H1 (cell line): ENCODE measurements around the gene TIAL1. TPM values are rescaled to one million over a fixed set of nuclear protein-coding genes. Genes with fewer than 3 reads are reported as not detected.

Experiments used
- CTCF ChIA-PET: fragments of 300-600 bp; sonication (Branson Sonifier 250); formaldehyde crosslinking; loops from one replicate; lab custom pipeline; 2021; ENCODE audit not compliant: partially characterized antibody; lab: Charles Lee
- POLR2A ChIA-PET: fragments of 300-600 bp; sonication (Branson Sonifier 250); formaldehyde crosslinking; loops from one replicate; lab custom pipeline; 2021; ENCODE audit warnings: inconsistent platforms; ENCODE audit not compliant: partially characterized antibody; lab: Charles Lee
- DNase-seq, 2 experiments: peaks; one replicate each; pipeline versions ENCODE4 v3.0.0 to v3.0.0-alpha.2; 2010 to 2022; ENCODE audit warnings: low spot score in 2 of 2, low read depth in 1 of 2, mixed read lengths in 1 of 2
- FAIRE-seq: peaks from 2 replicates; lab custom pipeline; 2011; peaks lifted over from hg19 to GRCh38; lab: Jason Lieb, UNC
- H2AFZ ChIP-seq: 2 replicates; pipeline ENCODE4 v1.8.1; 2012; ENCODE audit warnings: low read length, inconsistent platforms
- H2AK5ac ChIP-seq: 2 replicates; pipeline ENCODE4 v1.6.1; 2013; ENCODE audit warnings: low read depth, low read length
- H2BK120ac ChIP-seq: replicated peaks from 2 replicates; pipeline ENCODE3; 2013; ENCODE audit warnings: low read depth, low read length, inconsistent platforms
- H2BK12ac ChIP-seq: 2 replicates; pipeline ENCODE4 v1.6.1; 2013; ENCODE audit warnings: low read depth, low read length
- H2BK15ac ChIP-seq: 2 replicates; pipeline ENCODE4 v1.6.1; 2013; ENCODE audit warnings: low read length
- H2BK20ac ChIP-seq: 2 replicates; pipeline ENCODE4 v1.6.1; 2013; ENCODE audit warnings: low read length
- H2BK5ac ChIP-seq: 2 replicates; pipeline ENCODE4 v1.6.1; 2013; ENCODE audit warnings: low read depth, low read length
- H3K14ac ChIP-seq: 2 replicates; pipeline ENCODE4 v1.6.1; 2013; ENCODE audit warnings: inconsistent platforms; ENCODE audit not compliant: insufficient read length
- H3K18ac ChIP-seq: 2 replicates; pipeline ENCODE4 v1.6.1; 2013; ENCODE audit warnings: low read length; ENCODE audit errors: extremely low read depth
- H3K23ac ChIP-seq: 2 replicates; pipeline ENCODE4 v1.6.1; 2013; ENCODE audit warnings: inconsistent platforms; ENCODE audit not compliant: insufficient read length
- H3K23me2 ChIP-seq: 2 replicates; pipeline ENCODE4 v1.6.1; 2013; ENCODE audit warnings: low read depth, low read length
- H3K27ac ChIP-seq: 2 replicates; pipeline ENCODE4 v1.6.1; 2011; ENCODE audit warnings: low read depth, low read length, inconsistent platforms
- H3K27me3 ChIP-seq, 4 experiments: replicated peaks in 1 of 4; 1 replicate in 1 of 4; 2 replicates in 3 of 4; pipeline versions ENCODE4 v1.6.1 to v1.8.1; 2011 to 2013; ENCODE audit warnings: low read length in 3 of 4, mild to moderate bottlenecking in 3 of 4, inconsistent platforms in 2 of 4, mixed read lengths in 2 of 4, moderate library complexity in 1 of 4; ENCODE audit not compliant: control insufficient read depth in 3 of 4, insufficient read depth in 3 of 4; ENCODE audit errors: extremely low read depth in 1 of 4
- H3K36me3 ChIP-seq, 4 experiments: 2 replicates each; pipeline versions ENCODE4 v1.6.1 to v1.8.1; 2011 to 2013; ENCODE audit warnings: mild to moderate bottlenecking in 4 of 4, low read length in 3 of 4, moderate library complexity in 2 of 4, control low read depth in 1 of 4, inconsistent platforms in 1 of 4; ENCODE audit not compliant: insufficient read depth in 4 of 4, control insufficient read depth in 2 of 4
- H3K4ac ChIP-seq: replicated peaks from 2 replicates; pipeline ENCODE3; 2013; ENCODE audit warnings: low read length, low read depth, mixed read lengths, inconsistent platforms; ENCODE audit not compliant: insufficient read length
- H3K4me1 ChIP-seq, 4 experiments: replicated peaks in 1 of 4; 1 replicate in 1 of 4; 2 replicates in 3 of 4; pipeline versions ENCODE4 v1.6.1 to v1.8.1; 2011 to 2013; ENCODE audit warnings: low read length in 3 of 4, inconsistent platforms in 2 of 4, mixed read lengths in 1 of 4; ENCODE audit not compliant: insufficient read depth in 4 of 4, control insufficient read depth in 3 of 4
- H3K4me2 ChIP-seq, 2 experiments: 2 replicates each; pipeline versions ENCODE4 v1.6.1 to v1.8.1; 2011 to 2013; ENCODE audit warnings: low read depth in 2 of 2, low read length in 2 of 2, control low read depth in 1 of 2, inconsistent platforms in 1 of 2, mild to moderate bottlenecking in 1 of 2; ENCODE audit not compliant: insufficient read depth in 1 of 2
- H3K4me3 ChIP-seq, 4 experiments: fragments of 200-600, 300-600 bp in 1 of 4; sonication (generic), shearing (Covaris generic), sonication (Bioruptor Twin) in 1 of 4; 2 replicates each; pipeline versions ENCODE4 v1.5.1 to v1.8.1; 2011 to 2016; ENCODE audit warnings: low read length in 4 of 4, low read depth in 3 of 4, control low read depth in 2 of 4, inconsistent platforms in 2 of 4, mild to moderate bottlenecking in 2 of 4, mixed read lengths in 1 of 4, moderate library complexity in 1 of 4; ENCODE audit not compliant: insufficient read depth in 2 of 4; ENCODE audit errors: extremely low read depth in 1 of 4
- H3K56ac ChIP-seq: replicated peaks from 2 replicates; pipeline ENCODE3; 2013; ENCODE audit warnings: low read depth, mild to moderate bottlenecking, mixed read lengths, low read length, inconsistent platforms; ENCODE audit not compliant: insufficient read length
- H3K79me1 ChIP-seq: 2 replicates; pipeline ENCODE4 v1.6.1; 2013; ENCODE audit warnings: low read depth, low read length, control low read depth
- H3K79me2 ChIP-seq, 2 experiments: 2 replicates each; pipeline versions ENCODE4 v1.6.1 to v1.8.1; 2012 to 2013; ENCODE audit warnings: low read length in 2 of 2, mild to moderate bottlenecking in 2 of 2, inconsistent platforms in 1 of 2; ENCODE audit not compliant: insufficient read depth in 2 of 2, control insufficient read depth in 1 of 2
- H3K9ac ChIP-seq, 4 experiments: replicated peaks in 1 of 4; 1 replicate in 1 of 4; 2 replicates in 3 of 4; pipeline versions ENCODE4 v1.6.1 to v1.8.1; 2011 to 2013; ENCODE audit warnings: low read depth in 3 of 4, low read length in 3 of 4, control low read depth in 2 of 4, mild to moderate bottlenecking in 2 of 4, moderate library complexity in 2 of 4, inconsistent platforms in 1 of 4; ENCODE audit errors: extremely low read depth in 1 of 4
- H3K9me3 ChIP-seq, 2 experiments: 2 replicates each; pipeline versions ENCODE4 v1.6.1 to v1.8.1; 2012 to 2013; ENCODE audit warnings: mild to moderate bottlenecking in 2 of 2, moderate library complexity in 2 of 2, control low read depth in 1 of 2, inconsistent platforms in 1 of 2, low read depth in 1 of 2, low read length in 1 of 2, mixed read lengths in 1 of 2; ENCODE audit not compliant: insufficient read depth in 2 of 2
- H4K20me1 ChIP-seq, 2 experiments: replicated peaks in 1 of 2; 2 replicates each; pipeline versions ENCODE3 to v1.8.1; 2011 to 2013; ENCODE audit warnings: inconsistent platforms in 2 of 2, low read length in 2 of 2, mild to moderate bottlenecking in 1 of 2; ENCODE audit not compliant: insufficient read depth in 2 of 2, control insufficient read depth in 1 of 2
- H4K5ac ChIP-seq: 2 replicates; pipeline ENCODE4 v1.6.1; 2013; ENCODE audit warnings: low read length, low read depth, mixed read lengths, inconsistent platforms; ENCODE audit not compliant: insufficient read length
- H4K8ac ChIP-seq: 2 replicates; pipeline ENCODE4 v1.8.0; 2013; ENCODE audit warnings: mild to moderate bottlenecking, moderate library complexity, low read length, inconsistent platforms; ENCODE audit not compliant: insufficient read depth; ENCODE audit errors: extremely low read depth
- H4K91ac ChIP-seq: replicated peaks from 2 replicates; pipeline ENCODE3; 2013; ENCODE audit warnings: low read length, mixed read lengths, inconsistent platforms; ENCODE audit not compliant: insufficient read length
- CEBPB ChIP-seq: IDR thresholded peaks from 2 replicates; pipeline ENCODE4 v1.6.1; 2012; ENCODE audit warnings: low read depth, low read length
- CHD2 ChIP-seq: IDR thresholded peaks from 2 replicates; pipeline ENCODE4 v1.6.1; 2012; ENCODE audit warnings: low read length, improper control_type of control experiment
- FOSL1 ChIP-seq: IDR thresholded peaks from 2 replicates; pipeline ENCODE4 v1.6.1; 2011; ENCODE audit warnings: mild to moderate bottlenecking, low read depth, low read length, moderate library complexity; ENCODE audit not compliant: insufficient read depth
- POLR2AphosphoS5 ChIP-seq: IDR thresholded peaks from 2 replicates; pipeline ENCODE4 v1.6.1; 2011; ENCODE audit warnings: low read depth, low read length
- ZNF274 ChIP-seq: IDR thresholded peaks from 2 replicates; pipeline ENCODE4 v1.7.0; 2012; ENCODE audit warnings: low read length, borderline replicate concordance; ENCODE audit errors: extremely low read depth
- polyA plus RNA-seq, 7 experiments: library from polyadenylated mRNA; depleted of rRNA in 3 of 7; stranded (reverse) in 5 of 7; unstranded in 2 of 7; fragments of >200 nt in 5 of 7; fragments of 200-250 nt in 2 of 7; gene quantifications; 1 replicate in 5 of 7; 2 replicates in 1 of 7; 4 replicates in 1 of 7; pipeline versions ENCODE4 v1.2.1 to v1.2.3, GENCODE V29; 2011 to 2013; ENCODE audit warnings: missing spikeins in 2 of 7, mixed read lengths in 2 of 7
- total RNA-seq: library from RNA; stranded (reverse); fragmentation: NEBNext Ultra II Directional; extraction: Animal tissue kit (Norgen Biotek cat#: 25700); gene quantifications from 2 replicates; pipeline ENCODE4 v1.2.1, GENCODE V29; 2021
- TF ChIP-seq, protein P1 (sequence below): IDR thresholded peaks from 2 replicates; pipeline ENCODE4 v1.6.1; 2011; ENCODE audit warnings: low read length, improper control_type of control experiment

Gene TIAL1
- total and polyA plus RNA-seq, 2 of the 8 experiments (the other 6 are each of a cell fraction or from before 2014, with no cell fraction given) = 50.4 to 166 TPM

- H3K14ac ChIP-seq = no peak overlapping the region
- no peaks in the 10 kb centered on the region for H3K27me3 ChIP-seq
- H2BK120ac ChIP-seq = no peak overlapping the region
- peaks cover 13 to 86% (median 45%) of the 10 kb centered on the region in 4 experiments for H3K36me3 ChIP-seq
- peaks cover 0 to 1% of the 10 kb centered on the region in 2 experiments for H4K20me1 ChIP-seq
- no peak overlapping the region for H3K4me2 ChIP-seq
- no peak overlapping the region for H2BK15ac ChIP-seq
- TF ChIP-seq CEBPB (no peak), FOSL1 (no peak), CHD2 (no peak), ZNF274 (no peak), POLR2AphosphoS5 (no peak)
- TF ChIP-seq, protein P1, sequence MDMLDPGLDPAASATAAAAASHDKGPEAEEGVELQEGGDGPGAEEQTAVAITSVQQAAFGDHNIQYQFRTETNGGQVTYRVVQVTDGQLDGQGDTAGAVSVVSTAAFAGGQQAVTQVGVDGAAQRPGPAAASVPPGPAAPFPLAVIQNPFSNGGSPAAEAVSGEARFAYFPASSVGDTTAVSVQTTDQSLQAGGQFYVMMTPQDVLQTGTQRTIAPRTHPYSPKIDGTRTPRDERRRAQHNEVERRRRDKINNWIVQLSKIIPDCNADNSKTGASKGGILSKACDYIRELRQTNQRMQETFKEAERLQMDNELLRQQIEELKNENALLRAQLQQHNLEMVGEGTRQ = no peak
- H3K27ac ChIP-seq = no peak overlapping the region
- no peak overlapping the region for H2BK12ac ChIP-seq
- no peak overlapping the region for H4K5ac ChIP-seq
- H3K79me1 ChIP-seq = no peaks in the 10 kb centered on the region
- FAIRE-seq (no peak), DNase-seq (no peak)
- no peak overlapping the region for H3K23ac ChIP-seq
- H3K4me3 ChIP-seq = no peak overlapping the region
- no peak overlapping the region for H3K9ac ChIP-seq
- H2AK5ac ChIP-seq = no peak overlapping the region
- no peaks in the 10 kb centered on the region for H3K23me2 ChIP-seq
- H3K18ac ChIP-seq = no peak overlapping the region
- no peak overlapping the region for H2AFZ ChIP-seq
- H3K4me1 ChIP-seq = no peaks in the 10 kb centered on the region
- H2BK5ac ChIP-seq = no peak overlapping the region
- no peaks in the 10 kb centered on the region for H3K9me3 ChIP-seq
- ChIA-PET POLR2A (interaction anchor here (1.8 kb wide), 1 partner anchor 10 kb away, joined by 5 read pairs; no protein-coding TSS in a partner anchor), CTCF (interaction anchor here (0.6 kb wide), 1 partner anchor 516 kb away, joined by 3 read pairs; no protein-coding TSS in a partner anchor)
- H4K91ac ChIP-seq = no peak overlapping the region
- H3K56ac ChIP-seq = no peak overlapping the region
- no peak overlapping the region for H2BK20ac ChIP-seq
- H4K8ac ChIP-seq = no peak overlapping the region
- H3K4ac ChIP-seq = no peak overlapping the region
- no peaks in the 10 kb centered on the region for H3K79me2 ChIP-seq
Measured at GRCh38 chr10:119575991-119576390, 20.8 kb downstream of the TIAL1 start.
